HCT116 (cell line): ENCODE results near the gene SUPT6H. TPM values are rescaled to one million over a fixed set of nuclear protein-coding genes. Genes with fewer than 3 reads are reported as not detected.

Experiments
- ATAC-seq: fragments of 200-7000 bp; cut with Tn5 transposase; 2 replicates; pipeline ENCODE4 v1.9.1; 2020; ENCODE audit warnings: mild to moderate bottlenecking, moderate library complexity
- BruUV-seq: library from RNA; stranded (reverse); fragments of 400-500 nt; replicated peaks from 2 replicates; lab custom pipeline; 2021; lab: Mats Ljungman, UMichigan
- CTCF ChIA-PET: fragments of 300-600 bp; sonication (Branson Sonifier 250); formaldehyde crosslinking; loops from one replicate; lab custom pipeline; 2021; ENCODE audit warnings: antibody characterized with exemption; lab: Charles Lee
- POLR2A ChIA-PET: fragments of 300-600, 350-600 bp; sonication (Branson Sonifier 250); formaldehyde crosslinking; loops from one replicate; lab custom pipeline; 2021; ENCODE audit warnings: antibody characterized with exemption; lab: Charles Lee
- RAD21 ChIA-PET, 2 experiments: fragments of 300-600 bp; sonication (Branson Sonifier 250); formaldehyde crosslinking; loops; one replicate each; lab custom pipeline; 2023; ENCODE audit warnings: low total read pairs in 2 of 2; ENCODE audit not compliant: uncharacterized antibody in 2 of 2, unreplicated experiment in 2 of 2, low non-redundant PET in 1 of 2; lab: Charles Lee
- DNase-seq: peaks from one replicate; pipeline ENCODE4 v3.0.0-alpha.2; 2010; ENCODE audit warnings: low read depth, low spot score
- H2AFZ ChIP-seq: fragments of 200-600 bp; shearing (Covaris generic), sonication (generic); 2 replicates; pipeline ENCODE4 v1.6.1; 2017; ENCODE audit warnings: low read depth, mixed run types, mixed read lengths, antibody characterized with exemption, low read length; ENCODE audit not compliant: poor library complexity, severe bottlenecking
- H3K27ac ChIP-seq: 2 replicates; pipeline ENCODE4 v1.5.1; 2012; ENCODE audit warnings: low read depth, low read length
- H3K27me3 ChIP-seq: fragments of 200-600 bp; sonication (generic); 2 replicates; pipeline ENCODE4 v1.6.1; 2016; ENCODE audit warnings: mixed run types, low read length, mixed read lengths; ENCODE audit not compliant: insufficient read depth
- H3K36me3 ChIP-seq, 2 experiments: fragments of 200-500 bp in 1 of 2; fragments of 200-600 bp in 1 of 2; sonication (Bioruptor generic) in 1 of 2; sonication (generic) in 1 of 2; 2 replicates each; pipeline versions ENCODE4 v1.5.1 to v1.6.1; 2014 to 2016; ENCODE audit warnings: low read length in 2 of 2, inconsistent platforms in 1 of 2, mixed read lengths in 1 of 2, mixed run types in 1 of 2; ENCODE audit not compliant: insufficient read depth in 2 of 2, control insufficient read depth in 1 of 2
- H3K4me1 ChIP-seq, 2 experiments: fragments of 200-600 bp in 1 of 2; sonication (generic) in 1 of 2; 2 replicates each; pipeline versions ENCODE4 v1.5.1 to v1.6.1; 2012 to 2017; ENCODE audit warnings: low read length in 2 of 2, inconsistent platforms in 1 of 2, mild to moderate bottlenecking in 1 of 2, mixed read lengths in 1 of 2, mixed run types in 1 of 2, moderate library complexity in 1 of 2; ENCODE audit not compliant: insufficient read depth in 2 of 2, control insufficient read depth in 1 of 2
- H3K4me2 ChIP-seq: fragments of 200-600 bp; sonication (generic); 2 replicates; pipeline ENCODE4 v1.6.1; 2017; ENCODE audit warnings: mixed run types, low read length, mixed read lengths
- H3K4me3 ChIP-seq, 2 experiments: fragments of 200-600 bp in 1 of 2; sonication (generic) in 1 of 2; replicated peaks in 1 of 2; 2 replicates each; pipeline ENCODE4 v1.5.1; 2011 to 2016; ENCODE audit warnings: low read length in 2 of 2, control low read depth in 1 of 2, low read depth in 1 of 2, mild to moderate bottlenecking in 1 of 2, mixed read lengths in 1 of 2, mixed run types in 1 of 2
- H3K79me2 ChIP-seq: fragments of 200-600 bp; sonication (generic); 2 replicates; pipeline ENCODE4 v1.6.1; 2017; ENCODE audit warnings: mild to moderate bottlenecking, mixed run types, low read length, moderate library complexity, mixed read lengths; ENCODE audit not compliant: insufficient read depth
- H3K9ac ChIP-seq: fragments of 200-600 bp; sonication (generic); 2 replicates; pipeline ENCODE4 v1.6.1; 2016; ENCODE audit warnings: low read length, mixed read lengths
- H3K9me2 ChIP-seq: fragments of 200-600 bp; sonication (generic), shearing (Covaris generic); 2 replicates; pipeline ENCODE4 v1.6.1; 2017; ENCODE audit warnings: mixed run types, mild to moderate bottlenecking, moderate library complexity; ENCODE audit not compliant: insufficient read depth
- H3K9me3 ChIP-seq, 2 experiments: fragments of 200-500 bp in 1 of 2; fragments of 200-600 bp in 1 of 2; sonication (Bioruptor generic) in 1 of 2; sonication (generic) in 1 of 2; 2 replicates each; pipeline ENCODE4 v1.6.1; 2014 to 2017; ENCODE audit warnings: low read length in 2 of 2, mixed read lengths in 2 of 2, inconsistent platforms in 1 of 2, low read depth in 1 of 2, mild to moderate bottlenecking in 1 of 2, mixed run types in 1 of 2, moderate library complexity in 1 of 2; ENCODE audit not compliant: control insufficient read depth in 1 of 2, insufficient read depth in 1 of 2
- H4K20me1 ChIP-seq: fragments of 200-600 bp; sonication (generic), shearing (Covaris generic); 2 replicates; pipeline ENCODE4 v1.6.1; 2017; ENCODE audit warnings: mixed run types, mild to moderate bottlenecking, moderate library complexity; ENCODE audit not compliant: insufficient read depth
- CEBPB ChIP-seq: IDR thresholded peaks from 2 replicates; pipeline ENCODE4 v1.6.1; 2012; ENCODE audit warnings: low read depth
- EGR1 ChIP-seq: IDR thresholded peaks from 2 replicates; pipeline ENCODE4 v1.6.1; 2012; ENCODE audit warnings: low read depth
- EZH2 ChIP-seq: fragments of 200-600 bp; sonication (generic); IDR thresholded peaks from 2 replicates; pipeline ENCODE4 v1.6.1; 2017; ENCODE audit warnings: antibody characterized with exemption, mixed run types
- EZH2phosphoT487 ChIP-seq: fragments of 200-600 bp; IDR thresholded peaks from 2 replicates; pipeline ENCODE4 v1.6.1; 2018; ENCODE audit warnings: antibody characterized with exemption, borderline replicate concordance
- SIN3A ChIP-seq: IDR thresholded peaks from 2 replicates; pipeline ENCODE4 v1.6.1; 2012; ENCODE audit warnings: low read depth
- TCF7L2 ChIP-seq: IDR thresholded peaks from 2 replicates; pipeline ENCODE4 v1.7.0; 2011; ENCODE audit warnings: borderline replicate concordance, inconsistent platforms; ENCODE audit not compliant: insufficient read depth, insufficient read length; ENCODE audit errors: extremely low read depth
- ZFX ChIP-seq: fragments of 450-650 bp; IDR thresholded peaks from 2 replicates; pipeline ENCODE4 v1.6.1; 2017
- intact Hi-C: fragments of 100-400 bp; cut with micrococcal nuclease; formaldehyde crosslinking; loops from 2 replicates; pipeline ENCODE4 v1.10.0; 2022
- total RNA-seq: library from RNA; stranded (reverse); gene quantifications from one replicate; pipeline ENCODE4 v1.2.1, GENCODE V29; 2021; ENCODE audit not compliant: unreplicated experiment
- TF ChIP-seq, protein P1 (sequence below): IDR thresholded peaks from 2 replicates; pipeline ENCODE4 v1.6.1; 2011; ENCODE audit warnings: mild to moderate bottlenecking, low read length, moderate library complexity; ENCODE audit not compliant: insufficient replicate concordance; ENCODE audit errors: extremely low read depth
- TF ChIP-seq, protein P2 (sequence below): IDR thresholded peaks from 2 replicates; pipeline ENCODE4 v1.6.1; 2012
- TF ChIP-seq, protein P3 (sequence below): IDR thresholded peaks from 2 replicates; pipeline ENCODE4 v1.6.1; 2012; ENCODE audit warnings: low read depth
- TF ChIP-seq, protein P4 (sequence below): IDR thresholded peaks from 2 replicates; pipeline ENCODE4 v1.6.1; 2012

The SUPT6H gene
- total RNA-seq, 1 experiment from 2014 or later, result 62.1 TPM

DNA sequence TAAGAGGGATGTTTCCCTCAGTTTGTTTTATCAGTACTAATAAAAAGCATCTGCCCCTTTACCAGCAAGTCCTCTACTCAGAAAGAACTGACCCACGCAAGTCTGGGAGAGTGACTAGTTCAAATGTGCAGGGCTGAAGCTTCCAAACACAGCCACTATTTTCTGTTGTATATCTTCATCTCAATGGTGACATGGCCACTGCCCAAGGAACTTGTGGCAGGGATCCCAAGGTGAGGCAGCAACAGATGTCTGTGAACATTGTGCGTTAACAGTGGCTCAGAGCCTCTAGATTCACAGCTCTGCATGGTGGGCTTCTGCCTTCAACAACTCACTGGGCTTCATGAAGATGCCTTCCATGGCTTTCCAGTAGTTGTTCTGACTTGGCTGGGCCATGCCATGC is 13.3 kb upstream of the SUPT6H start:
- TF ChIP-seq, protein P1, sequence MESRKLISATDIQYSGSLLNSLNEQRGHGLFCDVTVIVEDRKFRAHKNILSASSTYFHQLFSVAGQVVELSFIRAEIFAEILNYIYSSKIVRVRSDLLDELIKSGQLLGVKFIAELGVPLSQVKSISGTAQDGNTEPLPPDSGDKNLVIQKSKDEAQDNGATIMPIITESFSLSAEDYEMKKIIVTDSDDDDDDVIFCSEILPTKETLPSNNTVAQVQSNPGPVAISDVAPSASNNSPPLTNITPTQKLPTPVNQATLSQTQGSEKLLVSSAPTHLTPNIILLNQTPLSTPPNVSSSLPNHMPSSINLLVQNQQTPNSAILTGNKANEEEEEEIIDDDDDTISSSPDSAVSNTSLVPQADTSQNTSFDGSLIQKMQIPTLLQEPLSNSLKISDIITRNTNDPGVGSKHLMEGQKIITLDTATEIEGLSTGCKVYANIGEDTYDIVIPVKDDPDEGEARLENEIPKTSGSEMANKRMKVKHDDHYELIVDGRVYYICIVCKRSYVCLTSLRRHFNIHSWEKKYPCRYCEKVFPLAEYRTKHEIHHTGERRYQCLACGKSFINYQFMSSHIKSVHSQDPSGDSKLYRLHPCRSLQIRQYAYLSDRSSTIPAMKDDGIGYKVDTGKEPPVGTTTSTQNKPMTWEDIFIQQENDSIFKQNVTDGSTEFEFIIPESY, result no peak
- no peak for TF ChIP-seq ZFX
- no peak for TF ChIP-seq EGR1
- TF ChIP-seq CEBPB, result no peak
- TF ChIP-seq, protein P2, sequence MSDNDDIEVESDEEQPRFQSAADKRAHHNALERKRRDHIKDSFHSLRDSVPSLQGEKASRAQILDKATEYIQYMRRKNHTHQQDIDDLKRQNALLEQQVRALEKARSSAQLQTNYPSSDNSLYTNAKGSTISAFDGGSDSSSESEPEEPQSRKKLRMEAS, result no peak
- TF ChIP-seq EZH2, result no peak
- no peak for TF ChIP-seq SIN3A
- TF ChIP-seq TCF7L2, result no peak
- TF ChIP-seq, protein P3, sequence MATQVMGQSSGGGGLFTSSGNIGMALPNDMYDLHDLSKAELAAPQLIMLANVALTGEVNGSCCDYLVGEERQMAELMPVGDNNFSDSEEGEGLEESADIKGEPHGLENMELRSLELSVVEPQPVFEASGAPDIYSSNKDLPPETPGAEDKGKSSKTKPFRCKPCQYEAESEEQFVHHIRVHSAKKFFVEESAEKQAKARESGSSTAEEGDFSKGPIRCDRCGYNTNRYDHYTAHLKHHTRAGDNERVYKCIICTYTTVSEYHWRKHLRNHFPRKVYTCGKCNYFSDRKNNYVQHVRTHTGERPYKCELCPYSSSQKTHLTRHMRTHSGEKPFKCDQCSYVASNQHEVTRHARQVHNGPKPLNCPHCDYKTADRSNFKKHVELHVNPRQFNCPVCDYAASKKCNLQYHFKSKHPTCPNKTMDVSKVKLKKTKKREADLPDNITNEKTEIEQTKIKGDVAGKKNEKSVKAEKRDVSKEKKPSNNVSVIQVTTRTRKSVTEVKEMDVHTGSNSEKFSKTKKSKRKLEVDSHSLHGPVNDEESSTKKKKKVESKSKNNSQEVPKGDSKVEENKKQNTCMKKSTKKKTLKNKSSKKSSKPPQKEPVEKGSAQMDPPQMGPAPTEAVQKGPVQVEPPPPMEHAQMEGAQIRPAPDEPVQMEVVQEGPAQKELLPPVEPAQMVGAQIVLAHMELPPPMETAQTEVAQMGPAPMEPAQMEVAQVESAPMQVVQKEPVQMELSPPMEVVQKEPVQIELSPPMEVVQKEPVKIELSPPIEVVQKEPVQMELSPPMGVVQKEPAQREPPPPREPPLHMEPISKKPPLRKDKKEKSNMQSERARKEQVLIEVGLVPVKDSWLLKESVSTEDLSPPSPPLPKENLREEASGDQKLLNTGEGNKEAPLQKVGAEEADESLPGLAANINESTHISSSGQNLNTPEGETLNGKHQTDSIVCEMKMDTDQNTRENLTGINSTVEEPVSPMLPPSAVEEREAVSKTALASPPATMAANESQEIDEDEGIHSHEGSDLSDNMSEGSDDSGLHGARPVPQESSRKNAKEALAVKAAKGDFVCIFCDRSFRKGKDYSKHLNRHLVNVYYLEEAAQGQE, result no peak
- TF ChIP-seq, protein P4, sequence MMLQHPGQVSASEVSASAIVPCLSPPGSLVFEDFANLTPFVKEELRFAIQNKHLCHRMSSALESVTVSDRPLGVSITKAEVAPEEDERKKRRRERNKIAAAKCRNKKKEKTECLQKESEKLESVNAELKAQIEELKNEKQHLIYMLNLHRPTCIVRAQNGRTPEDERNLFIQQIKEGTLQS, result no peak
- TF ChIP-seq EZH2phosphoT487, result no peak
- TF ChIP-seq, all 23 proteins: peak for 0
- CTCF ChIA-PET, result interaction anchor here (2.2 kb wide), 1 partner anchor 13 kb away, joined by 10 read pairs; the partner anchor contains the start of genes SDF2 and SUPT6H
- DNase-seq, result no peak
- Histone ChIP-seq H3K4me3 (no peak overlapping the region), H4K20me1 (peaks cover 2% of the 10 kb centered on the region; the same call in 1 of the 2 replicates), H3K79me2 (peaks cover 34% of the 10 kb centered on the region), H2AFZ (no peak overlapping the region), H3K9ac (no peak overlapping the region), H3K4me1 (peaks cover 9 to 22% of the 10 kb centered on the region in 2 experiments), H3K9me2 (no peaks in the 10 kb centered on the region), H3K36me3 (peaks cover 13 to 16% of the 10 kb centered on the region in 2 experiments; a peak in 3 of 4 replicates), H3K27ac (no peak overlapping the region), H3K9me3 (no peaks in the 10 kb centered on the region), H3K27me3 (no peaks in the 10 kb centered on the region), H3K4me2 (no peak overlapping the region)
- POLR2A ChIA-PET, result interaction anchor here (1.0 to 2.4 kb wide), 2 partner anchors 13 to 71 kb away, joined by 5 to 8 read pairs; partner anchors contain the start of genes RPL23A, SDF2 and SUPT6H
- no peak for ATAC-seq
- intact Hi-C loops, result loop anchor here (10.0 kb wide), 1 partner anchor 256 kb away; the partner anchor contains the start of gene DHRS13
- RAD21 ChIA-PET, result no interaction called here
- no TSS peak for BruUV-seq
